GM23248 (cell line): ENCODE results near the gene PGK2.

ENCODE experiments used
- EZH2 ChIP-seq: fragments of 200-600 bp; sonication (generic); IDR thresholded peaks from 2 replicates; pipeline ENCODE4 v1.6.1; 2018; ENCODE audit warnings: antibody characterized with exemption, mild to moderate bottlenecking; ENCODE audit not compliant: insufficient read depth, poor library complexity, severe bottlenecking
- EZH2phosphoT487 ChIP-seq: fragments of 200-600 bp; sonication (generic); IDR thresholded peaks from 2 replicates; pipeline ENCODE4 v1.6.1; 2018; ENCODE audit warnings: antibody characterized with exemption, moderate library complexity, mild to moderate bottlenecking, low read depth; ENCODE audit not compliant: insufficient read depth

DNA sequence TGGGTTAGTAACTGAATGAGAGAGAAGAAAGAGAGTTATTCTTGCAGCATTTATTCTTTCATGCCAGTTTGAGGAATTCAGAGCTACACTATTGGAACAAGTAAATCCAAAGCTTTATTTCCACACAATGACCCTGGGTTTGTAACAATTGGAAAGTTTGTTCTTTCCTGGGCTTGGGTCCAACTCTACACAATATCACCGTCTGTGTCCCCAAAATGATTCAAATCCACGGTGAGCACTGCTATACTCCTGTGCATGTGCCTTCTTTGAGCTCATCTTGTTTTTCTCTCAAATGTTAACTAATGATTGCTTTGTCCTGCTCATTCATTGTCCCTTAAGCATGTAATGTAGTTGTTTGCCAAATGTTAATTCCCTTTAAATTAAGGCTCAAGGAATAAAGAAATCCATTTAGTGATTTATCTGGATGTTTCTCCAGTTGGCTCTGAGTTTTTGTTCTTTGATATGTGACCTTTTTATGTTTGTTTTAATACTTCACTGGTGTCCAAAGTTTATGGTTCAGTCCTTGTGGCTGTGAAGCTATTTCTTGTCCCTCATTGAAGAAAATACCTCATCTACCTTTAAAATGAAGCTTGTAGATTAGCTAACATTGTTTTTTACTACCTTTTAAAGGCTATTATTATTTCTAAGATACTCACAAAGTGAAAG lies 22.4 kb downstream of the PGK2 start:
- TF ChIP-seq EZH2 (no peak), EZH2phosphoT487 (no peak)
